OCI-LY1 (cell line): ENCODE data around the gene IL18.

ENCODE experiments used
- CTCF ChIP-seq: fragments of 200-600 bp; sonication (generic), shearing (Covaris generic); IDR thresholded peaks from 2 replicates; pipeline ENCODE4 v1.5.1; 2017; ENCODE audit warnings: mild to moderate bottlenecking, antibody characterized with exemption, low read length, moderate library complexity, mixed read lengths
- EZH2 ChIP-seq: fragments of 200-600 bp; sonication (generic), shearing (Covaris generic); IDR thresholded peaks from 2 replicates; pipeline ENCODE4 v1.8.0; 2017; ENCODE audit warnings: borderline replicate concordance, mixed run types, mild to moderate bottlenecking, antibody characterized with exemption, low read length, moderate library complexity, mixed read lengths

- TF ChIP-seq EZH2 (no peak), CTCF (no peak)
Observed at GRCh38 chr11:112128483-112129121, 35.3 kb downstream of the IL18 start.
